ENCODE measurements around the gene ZNRF1. TPM values are rescaled to one million over a fixed set of nuclear protein-coding genes. Genes with fewer than 3 reads are reported as not detected.

ZNRF1 gene
- total and polyA plus RNA-seq, 4 donors, result 7.9 to 10.9 (median 9.2) TPM

DNA sequence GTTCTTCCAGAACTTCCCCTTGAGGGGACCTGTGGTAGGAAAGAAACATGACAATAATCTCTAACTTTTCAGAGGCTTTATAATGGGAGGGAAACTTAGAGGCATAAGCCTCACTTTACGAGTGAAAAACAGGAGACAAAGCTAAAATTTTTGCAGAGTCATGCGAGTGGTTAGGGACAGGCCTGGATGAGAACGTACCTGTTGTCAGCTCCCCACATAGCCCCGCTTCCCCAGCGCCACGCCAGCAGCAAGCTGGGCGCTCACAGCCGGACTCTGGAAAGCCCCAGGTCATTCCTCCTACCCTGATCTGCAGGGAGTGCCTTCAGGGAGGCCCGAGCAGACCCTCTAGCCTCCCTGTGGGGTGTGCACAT is 64.1 kb downstream of the ZNRF1 start:
- 90% methylated on average over 9 of the region's 9 CpGs for WGBS
- Histone ChIP-seq H3K9ac (ENCODE audit: low read depth in 1 of 2, low read length in 2 of 2) (no peak overlapping the region), H3K27ac (ENCODE audit: low read depth in 1 of 2, low read length in 2 of 2) (no peak overlapping the region), H3K4me3 (ENCODE audit: low read depth in 1 of 3, low read length in 3 of 3) (no peak overlapping the region), H3K27me3 (ENCODE audit: control insufficient read depth in 4 of 4, insufficient read depth in 4 of 4, low read length in 3 of 4) (no peaks in the 10 kb centered on the region), H3K4me1 (ENCODE audit: control insufficient read depth in 4 of 4, insufficient read depth in 4 of 4, low read length in 3 of 4) (peaks cover 7 to 32% (median 24%) of the 10 kb centered on the region in 4 donors), H3K9me3 (ENCODE audit: control insufficient read depth in 4 of 4, low read length in 3 of 4) (no peaks in the 10 kb centered on the region), H3K36me3 (ENCODE audit: control insufficient read depth in 4 of 4, insufficient read depth in 3 of 4, low read depth in 1 of 4, low read length in 3 of 4) (no peaks in the 10 kb centered on the region)
- no peak for DNase-seq (ENCODE audit: low spot score)
- TF ChIP-seq, protein P1, sequence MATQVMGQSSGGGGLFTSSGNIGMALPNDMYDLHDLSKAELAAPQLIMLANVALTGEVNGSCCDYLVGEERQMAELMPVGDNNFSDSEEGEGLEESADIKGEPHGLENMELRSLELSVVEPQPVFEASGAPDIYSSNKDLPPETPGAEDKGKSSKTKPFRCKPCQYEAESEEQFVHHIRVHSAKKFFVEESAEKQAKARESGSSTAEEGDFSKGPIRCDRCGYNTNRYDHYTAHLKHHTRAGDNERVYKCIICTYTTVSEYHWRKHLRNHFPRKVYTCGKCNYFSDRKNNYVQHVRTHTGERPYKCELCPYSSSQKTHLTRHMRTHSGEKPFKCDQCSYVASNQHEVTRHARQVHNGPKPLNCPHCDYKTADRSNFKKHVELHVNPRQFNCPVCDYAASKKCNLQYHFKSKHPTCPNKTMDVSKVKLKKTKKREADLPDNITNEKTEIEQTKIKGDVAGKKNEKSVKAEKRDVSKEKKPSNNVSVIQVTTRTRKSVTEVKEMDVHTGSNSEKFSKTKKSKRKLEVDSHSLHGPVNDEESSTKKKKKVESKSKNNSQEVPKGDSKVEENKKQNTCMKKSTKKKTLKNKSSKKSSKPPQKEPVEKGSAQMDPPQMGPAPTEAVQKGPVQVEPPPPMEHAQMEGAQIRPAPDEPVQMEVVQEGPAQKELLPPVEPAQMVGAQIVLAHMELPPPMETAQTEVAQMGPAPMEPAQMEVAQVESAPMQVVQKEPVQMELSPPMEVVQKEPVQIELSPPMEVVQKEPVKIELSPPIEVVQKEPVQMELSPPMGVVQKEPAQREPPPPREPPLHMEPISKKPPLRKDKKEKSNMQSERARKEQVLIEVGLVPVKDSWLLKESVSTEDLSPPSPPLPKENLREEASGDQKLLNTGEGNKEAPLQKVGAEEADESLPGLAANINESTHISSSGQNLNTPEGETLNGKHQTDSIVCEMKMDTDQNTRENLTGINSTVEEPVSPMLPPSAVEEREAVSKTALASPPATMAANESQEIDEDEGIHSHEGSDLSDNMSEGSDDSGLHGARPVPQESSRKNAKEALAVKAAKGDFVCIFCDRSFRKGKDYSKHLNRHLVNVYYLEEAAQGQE (IDR thresholded peaks at IDR 0.05), result no peak
- TF ChIP-seq, protein P2, sequence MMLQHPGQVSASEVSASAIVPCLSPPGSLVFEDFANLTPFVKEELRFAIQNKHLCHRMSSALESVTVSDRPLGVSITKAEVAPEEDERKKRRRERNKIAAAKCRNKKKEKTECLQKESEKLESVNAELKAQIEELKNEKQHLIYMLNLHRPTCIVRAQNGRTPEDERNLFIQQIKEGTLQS (IDR thresholded peaks at IDR 0.05), result no peak
- TF ChIP-seq RXRA (IDR thresholded peaks at IDR 0.05) (no peak), FOXA1 (IDR thresholded peaks at IDR 0.05) (no peak), YY1 (IDR thresholded peaks at IDR 0.05) (no peak)
- TF ChIP-seq, protein P3, sequence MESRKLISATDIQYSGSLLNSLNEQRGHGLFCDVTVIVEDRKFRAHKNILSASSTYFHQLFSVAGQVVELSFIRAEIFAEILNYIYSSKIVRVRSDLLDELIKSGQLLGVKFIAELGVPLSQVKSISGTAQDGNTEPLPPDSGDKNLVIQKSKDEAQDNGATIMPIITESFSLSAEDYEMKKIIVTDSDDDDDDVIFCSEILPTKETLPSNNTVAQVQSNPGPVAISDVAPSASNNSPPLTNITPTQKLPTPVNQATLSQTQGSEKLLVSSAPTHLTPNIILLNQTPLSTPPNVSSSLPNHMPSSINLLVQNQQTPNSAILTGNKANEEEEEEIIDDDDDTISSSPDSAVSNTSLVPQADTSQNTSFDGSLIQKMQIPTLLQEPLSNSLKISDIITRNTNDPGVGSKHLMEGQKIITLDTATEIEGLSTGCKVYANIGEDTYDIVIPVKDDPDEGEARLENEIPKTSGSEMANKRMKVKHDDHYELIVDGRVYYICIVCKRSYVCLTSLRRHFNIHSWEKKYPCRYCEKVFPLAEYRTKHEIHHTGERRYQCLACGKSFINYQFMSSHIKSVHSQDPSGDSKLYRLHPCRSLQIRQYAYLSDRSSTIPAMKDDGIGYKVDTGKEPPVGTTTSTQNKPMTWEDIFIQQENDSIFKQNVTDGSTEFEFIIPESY (IDR thresholded peaks at IDR 0.05), result no peak
- TF ChIP-seq, protein P4, sequence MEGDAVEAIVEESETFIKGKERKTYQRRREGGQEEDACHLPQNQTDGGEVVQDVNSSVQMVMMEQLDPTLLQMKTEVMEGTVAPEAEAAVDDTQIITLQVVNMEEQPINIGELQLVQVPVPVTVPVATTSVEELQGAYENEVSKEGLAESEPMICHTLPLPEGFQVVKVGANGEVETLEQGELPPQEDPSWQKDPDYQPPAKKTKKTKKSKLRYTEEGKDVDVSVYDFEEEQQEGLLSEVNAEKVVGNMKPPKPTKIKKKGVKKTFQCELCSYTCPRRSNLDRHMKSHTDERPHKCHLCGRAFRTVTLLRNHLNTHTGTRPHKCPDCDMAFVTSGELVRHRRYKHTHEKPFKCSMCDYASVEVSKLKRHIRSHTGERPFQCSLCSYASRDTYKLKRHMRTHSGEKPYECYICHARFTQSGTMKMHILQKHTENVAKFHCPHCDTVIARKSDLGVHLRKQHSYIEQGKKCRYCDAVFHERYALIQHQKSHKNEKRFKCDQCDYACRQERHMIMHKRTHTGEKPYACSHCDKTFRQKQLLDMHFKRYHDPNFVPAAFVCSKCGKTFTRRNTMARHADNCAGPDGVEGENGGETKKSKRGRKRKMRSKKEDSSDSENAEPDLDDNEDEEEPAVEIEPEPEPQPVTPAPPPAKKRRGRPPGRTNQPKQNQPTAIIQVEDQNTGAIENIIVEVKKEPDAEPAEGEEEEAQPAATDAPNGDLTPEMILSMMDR (IDR thresholded peaks at IDR 0.05; ENCODE audit: low read depth, low read length, missing input control), result no peak

DNA sequence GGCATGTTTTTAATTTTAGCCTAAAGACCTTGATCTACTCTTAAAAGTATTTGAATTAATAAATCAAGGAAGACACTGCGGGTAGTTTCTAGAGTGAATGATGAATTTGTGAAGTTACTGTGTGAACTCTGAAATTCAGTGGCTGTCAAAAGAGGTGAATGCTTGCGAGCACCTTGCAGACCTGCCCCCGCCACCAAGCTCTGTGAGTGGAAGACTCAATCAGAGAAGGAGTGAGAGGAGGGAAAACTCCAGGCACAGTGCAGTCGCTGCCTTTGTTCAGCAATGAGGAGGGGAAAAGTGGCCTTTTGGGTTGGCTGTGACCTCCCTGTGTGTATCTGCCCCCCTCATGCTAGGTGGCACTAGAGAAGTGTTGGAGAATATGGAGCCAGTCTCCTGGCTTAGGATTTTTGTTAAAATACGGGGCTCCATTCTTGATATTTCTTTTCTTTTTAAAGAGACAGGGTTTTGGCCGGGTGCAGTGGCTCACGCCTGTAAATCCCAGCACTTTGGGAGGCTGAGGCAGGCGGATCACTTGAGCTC is 64.8 kb downstream of the ZNRF1 start:
- no peaks in the 10 kb centered on the region for H3K27me3 ChIP-seq (ENCODE audit: control insufficient read depth in 4 of 4, insufficient read depth in 4 of 4, low read length in 3 of 4)
- no peaks in the 10 kb centered on the region for H3K9me3 ChIP-seq (ENCODE audit: control insufficient read depth in 4 of 4, low read length in 3 of 4)
- no peak for DNase-seq (ENCODE audit: low spot score)
- H3K4me1 ChIP-seq (ENCODE audit: control insufficient read depth in 4 of 4, insufficient read depth in 4 of 4, low read length in 3 of 4), result peaks cover 7 to 32% (median 24%) of the 10 kb centered on the region in 4 donors
- H3K4me3 ChIP-seq (ENCODE audit: low read depth in 1 of 3, low read length in 3 of 3), result no peak overlapping the region
- H3K9ac ChIP-seq (ENCODE audit: low read depth in 1 of 2, low read length in 2 of 2), result no peak overlapping the region
- WGBS, result 91% methylated on average over 8 of the region's 8 CpGs
- no peaks in the 10 kb centered on the region for H3K36me3 ChIP-seq (ENCODE audit: control insufficient read depth in 4 of 4, insufficient read depth in 3 of 4, low read depth in 1 of 4, low read length in 3 of 4)
- no peak for TF ChIP-seq MAX (IDR thresholded peaks at IDR 0.05)
- TF ChIP-seq, protein P1 (IDR thresholded peaks at IDR 0.05), result no peak
- no peak overlapping the region for H3K27ac ChIP-seq (ENCODE audit: low read depth in 1 of 2, low read length in 2 of 2)
